ENCODE measurements around the gene SOCS6. TPM values are rescaled to one million over a fixed set of nuclear protein-coding genes. Genes with fewer than 3 reads are reported as not detected.

SOCS6 gene
- total and polyA plus RNA-seq, 2 of the 13 experiments (the other 11 are each of a cell fraction or from before 2014, with no cell fraction given), result 18.6 to 38.3 TPM

DNA sequence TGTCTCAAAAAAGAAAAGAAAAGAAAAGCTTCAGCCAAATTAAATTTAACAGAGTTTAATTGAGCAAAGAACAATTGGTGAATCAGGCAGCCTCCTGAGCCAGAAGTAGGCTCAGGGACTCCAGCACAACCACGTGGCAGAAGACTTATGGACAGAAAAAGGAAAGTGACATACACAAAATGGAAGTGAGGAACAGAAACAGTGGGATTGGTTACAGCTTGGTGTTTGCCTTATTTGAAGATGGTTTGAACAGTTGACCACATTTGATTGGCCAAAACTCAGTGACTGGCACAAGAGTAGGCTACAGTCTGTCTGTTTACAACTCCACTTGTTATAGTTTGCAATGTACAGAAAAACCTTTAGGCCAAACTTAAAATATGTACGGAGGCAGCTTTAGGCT, 83.1 kb downstream of the SOCS6 start:
- Histone ChIP-seq H3K36me3 (replicated peaks in 1 of 2; ENCODE audit: control insufficient read depth in 1 of 2, insufficient read depth in 2 of 2, low read length in 2 of 2) (no peaks in the 10 kb centered on the region), H3K9me3 (ENCODE audit: low read length) (no peaks in the 10 kb centered on the region), H3K4me1 (ENCODE audit: insufficient read depth, low read length) (peaks cover 65% of the 10 kb centered on the region), H3K27ac (ENCODE audit: extremely low read length, insufficient read depth, low read length) (no peak overlapping the region), H3K4me3 (replicated peaks in 1 of 3; ENCODE audit: insufficient read depth in 1 of 3, low read depth in 2 of 3, low read length in 3 of 3) (no peak overlapping the region), H3K4me2 (ENCODE audit: low read depth, low read length) (no peak overlapping the region), H3K79me2 (ENCODE audit: insufficient read depth, low read length) (no peaks in the 10 kb centered on the region), H2AFZ (ENCODE audit: low read length) (no peak overlapping the region), H3K9ac (ENCODE audit: insufficient read depth, low read depth, low read length) (no peak overlapping the region), H3K27me3 (ENCODE audit: control insufficient read depth in 1 of 2, insufficient read depth in 2 of 2, low read length in 2 of 2) (no peaks in the 10 kb centered on the region), H4K20me1 (ENCODE audit: insufficient read depth, low read length) (no peaks in the 10 kb centered on the region)
- no TSS peak for BruUV-seq (replicated peaks)
- FAIRE-seq, result no peak
- WGBS (ENCODE audit: low lambda C conversion rate), result 96% methylated on average over 2 of the region's 2 CpGs
- ATAC-seq, result no peak
- no peak for DNase-seq (ENCODE audit: low spot score)
- intact Hi-C loops (cut with micrococcal nuclease; ENCODE audit: unreplicated experiment) (no loop called here), in situ Hi-C loops (cut with HindIII; ENCODE audit: extremely low pct_ligation_motif_present, low pct_unique_long_range_greater_than_20kb) (no loop called here)
- ChIA-PET CTCF (ENCODE audit: low intra/inter-chr PET ratio, low total read pairs) (no interaction called here), POLR2A (interaction anchor here (2.0 kb wide), 1 partner anchor 9 kb away, joined by 7 read pairs; no protein-coding TSS in a partner anchor)
- TF ChIP-seq ZNF772 (CRISPR knock-in tag; IDR thresholded peaks at IDR 0.05) (no peak), HNF4G (IDR thresholded peaks at IDR 0.05; ENCODE audit: borderline replicate concordance, low read depth, low read length) (no peak), HNF4G (CRISPR knock-in tag; IDR thresholded peaks at IDR 0.05; ENCODE audit: borderline replicate concordance, low read depth) (no peak), SNAPC2 (CRISPR knock-in tag; IDR thresholded peaks at IDR 0.05) (no peak), NR2F2 (IDR thresholded peaks at IDR 0.05; ENCODE audit: borderline replicate concordance, low read depth) (no peak), GATA4 (IDR thresholded peaks at IDR 0.05; ENCODE audit: borderline replicate concordance, low read depth) (no peak), CCAR2 (optimal IDR thresholded peaks at IDR 0.05; ENCODE audit: low read depth, low read length) (no peak), BCL6 (CRISPR knock-in tag; IDR thresholded peaks at IDR 0.05) (no peak), FOSL2 (CRISPR knock-in tag; IDR thresholded peaks at IDR 0.05) (no peak), NFIB (CRISPR knock-in tag; IDR thresholded peaks at IDR 0.05; ENCODE audit: borderline replicate concordance) (no peak), ZNF879 (CRISPR knock-in tag; IDR thresholded peaks at IDR 0.05) (no peak), NCOA2 (CRISPR knock-in tag; IDR thresholded peaks at IDR 0.05) (no peak)
- TF ChIP-seq, protein P1, sequence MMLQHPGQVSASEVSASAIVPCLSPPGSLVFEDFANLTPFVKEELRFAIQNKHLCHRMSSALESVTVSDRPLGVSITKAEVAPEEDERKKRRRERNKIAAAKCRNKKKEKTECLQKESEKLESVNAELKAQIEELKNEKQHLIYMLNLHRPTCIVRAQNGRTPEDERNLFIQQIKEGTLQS (CRISPR knock-in tag; IDR thresholded peaks at IDR 0.05), result no peak
- TF ChIP-seq, protein P2, sequence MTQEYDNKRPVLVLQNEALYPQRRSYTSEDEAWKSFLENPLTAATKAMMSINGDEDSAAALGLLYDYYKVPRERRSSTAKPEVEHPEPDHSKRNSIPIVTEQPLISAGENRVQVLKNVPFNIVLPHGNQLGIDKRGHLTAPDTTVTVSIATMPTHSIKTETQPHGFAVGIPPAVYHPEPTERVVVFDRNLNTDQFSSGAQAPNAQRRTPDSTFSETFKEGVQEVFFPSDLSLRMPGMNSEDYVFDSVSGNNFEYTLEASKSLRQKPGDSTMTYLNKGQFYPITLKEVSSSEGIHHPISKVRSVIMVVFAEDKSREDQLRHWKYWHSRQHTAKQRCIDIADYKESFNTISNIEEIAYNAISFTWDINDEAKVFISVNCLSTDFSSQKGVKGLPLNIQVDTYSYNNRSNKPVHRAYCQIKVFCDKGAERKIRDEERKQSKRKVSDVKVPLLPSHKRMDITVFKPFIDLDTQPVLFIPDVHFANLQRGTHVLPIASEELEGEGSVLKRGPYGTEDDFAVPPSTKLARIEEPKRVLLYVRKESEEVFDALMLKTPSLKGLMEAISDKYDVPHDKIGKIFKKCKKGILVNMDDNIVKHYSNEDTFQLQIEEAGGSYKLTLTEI (CRISPR knock-in tag; conservative IDR thresholded peaks at IDR 0.05), result no peak
- TF ChIP-seq, protein P3, sequence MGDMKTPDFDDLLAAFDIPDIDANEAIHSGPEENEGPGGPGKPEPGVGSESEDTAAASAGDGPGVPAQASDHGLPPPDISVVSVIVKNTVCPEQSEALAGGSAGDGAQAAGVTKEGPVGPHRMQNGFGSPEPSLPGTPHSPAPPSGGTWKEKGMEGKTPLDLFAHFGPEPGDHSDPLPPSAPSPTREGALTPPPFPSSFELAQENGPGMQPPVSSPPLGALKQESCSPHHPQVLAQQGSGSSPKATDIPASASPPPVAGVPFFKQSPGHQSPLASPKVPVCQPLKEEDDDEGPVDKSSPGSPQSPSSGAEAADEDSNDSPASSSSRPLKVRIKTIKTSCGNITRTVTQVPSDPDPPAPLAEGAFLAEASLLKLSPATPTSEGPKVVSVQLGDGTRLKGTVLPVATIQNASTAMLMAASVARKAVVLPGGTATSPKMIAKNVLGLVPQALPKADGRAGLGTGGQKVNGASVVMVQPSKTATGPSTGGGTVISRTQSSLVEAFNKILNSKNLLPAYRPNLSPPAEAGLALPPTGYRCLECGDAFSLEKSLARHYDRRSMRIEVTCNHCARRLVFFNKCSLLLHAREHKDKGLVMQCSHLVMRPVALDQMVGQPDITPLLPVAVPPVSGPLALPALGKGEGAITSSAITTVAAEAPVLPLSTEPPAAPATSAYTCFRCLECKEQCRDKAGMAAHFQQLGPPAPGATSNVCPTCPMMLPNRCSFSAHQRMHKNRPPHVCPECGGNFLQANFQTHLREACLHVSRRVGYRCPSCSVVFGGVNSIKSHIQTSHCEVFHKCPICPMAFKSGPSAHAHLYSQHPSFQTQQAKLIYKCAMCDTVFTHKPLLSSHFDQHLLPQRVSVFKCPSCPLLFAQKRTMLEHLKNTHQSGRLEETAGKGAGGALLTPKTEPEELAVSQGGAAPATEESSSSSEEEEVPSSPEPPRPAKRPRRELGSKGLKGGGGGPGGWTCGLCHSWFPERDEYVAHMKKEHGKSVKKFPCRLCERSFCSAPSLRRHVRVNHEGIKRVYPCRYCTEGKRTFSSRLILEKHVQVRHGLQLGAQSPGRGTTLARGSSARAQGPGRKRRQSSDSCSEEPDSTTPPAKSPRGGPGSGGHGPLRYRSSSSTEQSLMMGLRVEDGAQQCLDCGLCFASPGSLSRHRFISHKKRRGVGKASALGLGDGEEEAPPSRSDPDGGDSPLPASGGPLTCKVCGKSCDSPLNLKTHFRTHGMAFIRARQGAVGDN (CRISPR knock-in tag; IDR thresholded peaks at IDR 0.05), result no peak
- TF ChIP-seq, protein P4, sequence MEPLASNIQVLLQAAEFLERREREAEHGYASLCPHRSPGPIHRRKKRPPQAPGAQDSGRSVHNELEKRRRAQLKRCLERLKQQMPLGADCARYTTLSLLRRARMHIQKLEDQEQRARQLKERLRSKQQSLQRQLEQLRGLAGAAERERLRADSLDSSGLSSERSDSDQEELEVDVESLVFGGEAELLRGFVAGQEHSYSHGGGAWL (CRISPR knock-in tag; IDR thresholded peaks at IDR 0.05), result no peak
- TF ChIP-seq, protein P5, sequence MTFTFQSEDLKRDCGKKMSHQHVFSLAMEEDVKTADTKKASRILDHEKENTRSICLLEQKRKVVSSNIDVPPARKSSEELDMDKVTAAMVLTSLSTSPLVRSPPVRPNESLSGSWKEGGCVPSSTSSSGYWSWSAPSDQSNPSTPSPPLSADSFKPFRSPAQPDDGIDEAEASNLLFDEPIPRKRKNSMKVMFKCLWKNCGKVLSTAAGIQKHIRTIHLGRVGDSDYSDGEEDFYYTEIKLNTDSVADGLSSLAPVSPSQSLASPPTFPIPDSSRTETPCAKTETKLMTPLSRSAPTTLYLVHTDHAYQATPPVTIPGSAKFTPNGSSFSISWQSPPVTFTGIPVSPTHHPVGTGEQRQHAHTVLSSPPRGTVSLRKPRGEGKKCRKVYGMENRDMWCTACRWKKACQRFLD (CRISPR knock-in tag; IDR thresholded peaks at IDR 0.05; ENCODE audit: borderline replicate concordance), result no peak

All from HepG2 (cell line).